ENCODE measurements around the gene XIST.
"Not testable (repeated sequence)": the region's sequence is repeated elsewhere in the genome, so short reads cannot be mapped to it uniquely, and the experiment has no call there.

XIST gene

DNA sequence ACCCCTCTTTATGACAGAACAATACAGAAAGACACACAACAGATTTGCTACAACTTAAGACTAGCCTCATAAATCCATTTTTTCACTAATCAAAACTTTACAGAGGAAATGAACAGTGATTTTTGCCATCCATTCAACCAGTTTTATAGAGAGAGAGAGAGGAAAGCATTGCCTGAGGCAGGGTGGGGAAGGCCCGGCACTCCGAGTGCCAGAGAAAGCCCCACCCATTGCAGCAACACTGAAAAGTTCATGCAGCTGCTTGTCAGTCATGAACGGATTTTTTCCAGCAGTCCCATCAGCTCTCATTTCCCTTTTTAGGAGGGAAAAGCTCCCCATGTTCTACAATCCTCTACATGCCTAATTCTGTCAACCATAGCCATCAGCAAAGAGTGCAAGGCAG lies 52.6 kb downstream of the XIST start:
- no peak for DNase-seq

DNA sequence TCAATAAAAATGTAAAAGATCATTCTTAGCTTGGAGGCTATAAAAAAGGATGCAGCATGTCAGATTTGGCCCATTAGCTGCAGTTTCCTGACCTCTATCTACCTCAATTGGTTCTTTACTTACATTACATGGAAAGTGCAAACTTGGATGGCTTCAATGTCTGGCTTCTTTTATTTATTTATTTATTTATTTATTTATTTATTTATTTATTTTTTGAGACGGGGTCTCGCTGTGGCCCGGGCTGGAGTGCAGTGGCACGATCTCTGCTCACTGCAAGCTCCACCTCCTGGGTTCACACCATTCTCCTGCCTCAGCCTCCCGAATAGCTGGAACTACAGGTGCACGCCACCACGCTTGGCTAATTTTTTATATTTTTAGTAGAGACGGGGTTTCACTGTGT lies 60.0 kb downstream of the XIST start:
- not testable (repeated sequence) for DNase-seq

DNA sequence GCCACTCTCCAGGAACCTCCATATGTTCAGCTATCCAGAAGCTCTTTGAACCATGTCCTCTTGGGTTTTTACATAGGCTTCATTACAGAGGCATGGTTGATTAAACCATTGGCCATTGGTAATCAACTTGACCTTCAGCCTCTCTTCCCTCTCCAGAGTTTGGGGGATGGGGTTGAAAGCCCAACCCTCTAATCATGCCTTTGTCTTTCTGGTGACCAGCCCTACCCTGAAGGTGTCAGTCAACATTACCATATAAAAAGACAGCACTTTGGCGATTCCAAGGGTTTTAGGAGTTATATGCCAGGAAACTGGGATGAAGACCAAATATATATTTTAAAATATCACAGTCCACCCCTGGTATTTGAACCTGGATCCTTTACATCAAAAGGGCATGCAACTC lies 67.0 kb downstream of the XIST start:
- DNase-seq, result no peak

All from C1 segment of cervical spinal cord (tissue), 14 donors.